Liver (tissue), 9 donors: Measurements from ENCODE around the gene AWAT2. TPM values are rescaled to one million over a fixed set of nuclear protein-coding genes. Genes with fewer than 3 reads are reported as not detected.

ENCODE experiments used
- DNase-seq: peaks from one replicate; pipeline ENCODE4 v3.0.0-alpha.2; 2017; ENCODE audit warnings: low spot score
- H3K27ac ChIP-seq, 2 donors: one replicate each; pipeline ENCODE4 v1.7.0; 2013; ENCODE audit warnings: inconsistent platforms in 2 of 2, low read length in 2 of 2, control low read depth in 1 of 2, low read depth in 1 of 2, mild to moderate bottlenecking in 1 of 2
- H3K27me3 ChIP-seq, 4 donors: one replicate each; pipeline versions ENCODE4 v1.6.1 to v1.7.0; 2013; ENCODE audit warnings: low read length in 3 of 4, inconsistent platforms in 1 of 4, mild to moderate bottlenecking in 1 of 4, moderate library complexity in 1 of 4; ENCODE audit not compliant: control insufficient read depth in 4 of 4, insufficient read depth in 4 of 4
- H3K36me3 ChIP-seq, 4 donors: one replicate each; pipeline versions ENCODE4 v1.6.1 to v1.7.0; 2013; ENCODE audit warnings: low read length in 3 of 4, mild to moderate bottlenecking in 3 of 4, low read depth in 1 of 4, moderate library complexity in 1 of 4; ENCODE audit not compliant: control insufficient read depth in 4 of 4, insufficient read depth in 3 of 4
- H3K4me1 ChIP-seq, 4 donors: one replicate each; pipeline versions ENCODE4 v1.6.1 to v1.7.0; 2013; ENCODE audit warnings: low read length in 3 of 4, mild to moderate bottlenecking in 3 of 4, moderate library complexity in 1 of 4; ENCODE audit not compliant: control insufficient read depth in 4 of 4, insufficient read depth in 4 of 4
- H3K4me3 ChIP-seq, 3 donors: one replicate each; pipeline versions ENCODE4 v1.6.1 to v1.7.0; 2013; ENCODE audit warnings: low read length in 3 of 3, control low read depth in 1 of 3, low read depth in 1 of 3, mild to moderate bottlenecking in 1 of 3
- H3K9ac ChIP-seq, 2 donors: one replicate each; pipeline ENCODE4 v1.7.0; 2013; ENCODE audit warnings: low read length in 2 of 2, mild to moderate bottlenecking in 2 of 2, moderate library complexity in 2 of 2, control low read depth in 1 of 2, low read depth in 1 of 2
- H3K9me3 ChIP-seq, 4 donors: one replicate each; pipeline versions ENCODE4 v1.6.1 to v1.7.0; 2013; ENCODE audit warnings: low read length in 3 of 4; ENCODE audit not compliant: control insufficient read depth in 4 of 4
- CTCF ChIP-seq: fragments of 150-350 bp; IDR thresholded peaks from 2 replicates; pipeline ENCODE4 v1.5.1; 2017; ENCODE audit warnings: improper control_type of control experiment, low read depth, low read length; ENCODE audit not compliant: missing input control
- FOXA2 ChIP-seq: IDR thresholded peaks from 2 replicates; pipeline ENCODE4 v1.6.1; 2016; ENCODE audit warnings: antibody characterized with exemption
- HNF4A ChIP-seq, 2 donors: conservative IDR thresholded peaks; 2 replicates each; pipeline ENCODE4 v1.6.1; 2016; ENCODE audit warnings: antibody characterized with exemption in 2 of 2, mild to moderate bottlenecking in 2 of 2
- JUND ChIP-seq, 2 donors: IDR thresholded peaks; 2 replicates each; pipeline ENCODE4 v1.6.1; 2016; ENCODE audit warnings: antibody characterized with exemption in 2 of 2
- MAX ChIP-seq: IDR thresholded peaks from 2 replicates; pipeline ENCODE4 v1.6.1; 2016; ENCODE audit warnings: antibody characterized with exemption
- NR2F2 ChIP-seq: IDR thresholded peaks from 2 replicates; pipeline ENCODE4 v1.6.1; 2016; ENCODE audit warnings: antibody characterized with exemption
- RAD21 ChIP-seq, 2 donors: IDR thresholded peaks; 2 replicates each; pipeline ENCODE4 v1.6.1; 2016; ENCODE audit warnings: antibody characterized with exemption in 2 of 2, mild to moderate bottlenecking in 2 of 2
- REST ChIP-seq: IDR thresholded peaks from 2 replicates; pipeline ENCODE4 v1.6.1; 2016; ENCODE audit warnings: antibody characterized with exemption, mild to moderate bottlenecking
- SP1 ChIP-seq: IDR thresholded peaks from 2 replicates; pipeline ENCODE4 v1.6.1; 2018; ENCODE audit warnings: antibody characterized with exemption, mild to moderate bottlenecking
- YY1 ChIP-seq: IDR thresholded peaks from 2 replicates; pipeline ENCODE4 v1.6.1; 2016; ENCODE audit warnings: antibody characterized with exemption, mild to moderate bottlenecking
- WGBS: extraction: QIAGEN DNeasy Blood & Tissue Kit; methylation state at CpG from one replicate; pipeline ENCODE4 v1.1.7; 2013; 5-methylcytosine and 5-hydroxymethylcytosine counted together
- polyA plus RNA-seq, 2 donors: library from polyadenylated mRNA; stranded (reverse) in 1 of 2; unstranded in 1 of 2; fragments of 200-250 nt in 1 of 2; fragments of >200 nt in 1 of 2; fragmentation: Nextera tagmentation in 1 of 2; extraction: Ambion mirVana in 1 of 2; gene quantifications; one replicate each; pipeline versions ENCODE4 v1.2.1 to v1.2.3, GENCODE V29; 2013 to 2015
- total RNA-seq, 2 donors: library from RNA; depleted of rRNA; stranded (reverse); fragments of >200 nt; gene quantifications; one replicate each; pipeline ENCODE4 v1.2.3, GENCODE V29; 2014
- TF ChIP-seq, protein P1 (sequence below): IDR thresholded peaks from 2 replicates; pipeline ENCODE4 v1.6.1; 2016; ENCODE audit warnings: antibody characterized with exemption
- TF ChIP-seq, protein P2 (sequence below): IDR thresholded peaks from 2 replicates; pipeline ENCODE4 v1.6.1; 2016; ENCODE audit warnings: antibody characterized with exemption
- donor health status: healthy.
- donor health status: healthy.
- donor health status: healthy.
- donor health status: healthy.
- donor health status: healthy.

AWAT2 gene
- total and polyA plus RNA-seq, 4 donors = not detected

DNA sequence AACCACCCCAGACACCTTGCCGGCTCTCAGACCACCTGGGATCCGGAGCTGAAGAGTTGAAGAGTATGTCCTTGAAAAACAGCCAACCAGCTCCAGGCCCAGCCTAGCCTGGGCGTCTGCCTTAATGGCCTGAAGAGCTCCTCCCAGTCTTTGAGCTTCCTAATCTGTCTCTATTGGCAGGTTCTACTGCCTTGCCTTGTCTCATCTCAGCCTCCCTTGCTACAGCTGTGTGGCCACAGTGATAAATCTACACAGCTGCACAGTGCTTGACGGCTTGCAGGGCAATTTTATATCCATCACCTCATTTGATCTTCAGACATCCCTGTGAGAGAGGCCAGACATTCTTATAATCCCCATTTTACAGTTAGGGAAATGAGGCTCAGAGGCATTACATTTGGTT, 19.9 kb downstream of the AWAT2 start:
- 69% methylated on average over 4 of the region's 4 CpGs for WGBS
- no peak overlapping the region for H3K27ac ChIP-seq
- TF ChIP-seq HNF4A (conservative IDR thresholded peaks at IDR 0.05) (no peak), SP1 (no peak), YY1 (no peak), RAD21 (IDR thresholded peaks at IDR 0.05) (no peak), NR2F2 (no peak), REST (no peak)
- TF ChIP-seq, protein P1, sequence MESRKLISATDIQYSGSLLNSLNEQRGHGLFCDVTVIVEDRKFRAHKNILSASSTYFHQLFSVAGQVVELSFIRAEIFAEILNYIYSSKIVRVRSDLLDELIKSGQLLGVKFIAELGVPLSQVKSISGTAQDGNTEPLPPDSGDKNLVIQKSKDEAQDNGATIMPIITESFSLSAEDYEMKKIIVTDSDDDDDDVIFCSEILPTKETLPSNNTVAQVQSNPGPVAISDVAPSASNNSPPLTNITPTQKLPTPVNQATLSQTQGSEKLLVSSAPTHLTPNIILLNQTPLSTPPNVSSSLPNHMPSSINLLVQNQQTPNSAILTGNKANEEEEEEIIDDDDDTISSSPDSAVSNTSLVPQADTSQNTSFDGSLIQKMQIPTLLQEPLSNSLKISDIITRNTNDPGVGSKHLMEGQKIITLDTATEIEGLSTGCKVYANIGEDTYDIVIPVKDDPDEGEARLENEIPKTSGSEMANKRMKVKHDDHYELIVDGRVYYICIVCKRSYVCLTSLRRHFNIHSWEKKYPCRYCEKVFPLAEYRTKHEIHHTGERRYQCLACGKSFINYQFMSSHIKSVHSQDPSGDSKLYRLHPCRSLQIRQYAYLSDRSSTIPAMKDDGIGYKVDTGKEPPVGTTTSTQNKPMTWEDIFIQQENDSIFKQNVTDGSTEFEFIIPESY = no peak
- no peaks in the 10 kb centered on the region for H3K27me3 ChIP-seq
- no peaks in the 10 kb centered on the region for H3K9me3 ChIP-seq
- no peak overlapping the region for H3K9ac ChIP-seq
- H3K4me3 ChIP-seq = no peak overlapping the region
- no peaks in the 10 kb centered on the region for H3K36me3 ChIP-seq
- DNase-seq = no peak
- H3K4me1 ChIP-seq = no peaks in the 10 kb centered on the region

DNA sequence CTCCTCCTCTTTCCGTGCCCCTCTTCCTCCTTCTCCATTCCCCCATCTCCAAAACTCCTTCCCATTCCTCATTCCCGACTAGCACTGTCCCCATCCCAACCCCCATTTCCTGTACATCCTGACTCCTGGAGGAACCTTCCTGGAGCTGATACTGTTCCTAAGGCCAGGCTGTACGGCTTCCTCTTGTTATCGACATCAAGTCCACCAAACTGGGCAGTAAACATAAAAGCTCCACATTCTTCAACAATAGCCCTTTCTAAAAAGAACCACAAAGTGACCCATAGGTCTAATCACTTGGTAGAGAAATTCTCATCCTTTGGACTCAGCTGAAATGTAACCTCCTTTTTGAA, 22.9 kb downstream of the AWAT2 start:
- WGBS = 65% methylated on average over 4 of the region's 4 CpGs
- H3K9me3 ChIP-seq = no peaks in the 10 kb centered on the region
- H3K4me1 ChIP-seq = peaks cover 0 to 4% (median under 1%) of the 10 kb centered on the region in 4 donors
- H3K4me3 ChIP-seq = no peak overlapping the region
- no peak for DNase-seq
- TF ChIP-seq CTCF (no peak), JUND (IDR thresholded peaks at IDR 0.05) (no peak), NR2F2 (peak; percentile 72), MAX (no peak), FOXA2 (no peak)
- TF ChIP-seq, protein P2, sequence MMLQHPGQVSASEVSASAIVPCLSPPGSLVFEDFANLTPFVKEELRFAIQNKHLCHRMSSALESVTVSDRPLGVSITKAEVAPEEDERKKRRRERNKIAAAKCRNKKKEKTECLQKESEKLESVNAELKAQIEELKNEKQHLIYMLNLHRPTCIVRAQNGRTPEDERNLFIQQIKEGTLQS = no peak
- H3K27ac ChIP-seq = no peak overlapping the region
- no peak overlapping the region for H3K9ac ChIP-seq
- H3K36me3 ChIP-seq = no peaks in the 10 kb centered on the region
- no peaks in the 10 kb centered on the region for H3K27me3 ChIP-seq
